ENCODE measurements around the gene SERPINB1.

SERPINB1 gene

DNA sequence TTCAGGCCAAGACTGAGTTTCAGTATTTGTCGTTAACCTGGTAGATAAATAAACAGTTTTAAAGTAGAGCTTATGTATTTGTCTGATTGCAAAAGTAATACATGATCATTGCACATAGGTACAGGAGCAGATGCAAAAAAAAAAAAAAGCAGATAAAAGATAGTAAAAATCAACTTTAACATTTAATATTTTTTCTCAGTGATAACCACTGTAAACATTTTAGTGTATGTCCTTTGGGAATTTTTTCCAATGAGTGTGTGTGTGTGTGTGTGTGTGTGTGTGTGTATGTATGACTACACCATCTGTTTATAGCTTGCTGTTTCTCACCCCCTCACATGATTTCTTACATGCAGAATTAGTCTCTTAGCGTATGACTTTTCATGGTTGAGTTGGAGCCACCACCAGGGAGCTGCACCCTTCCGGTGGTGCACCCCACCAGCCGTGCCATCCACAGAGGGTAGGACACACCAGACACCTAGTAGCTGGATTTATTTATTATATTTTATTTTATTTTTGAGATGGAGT, 50.2 kb downstream of the SERPINB1 start:
- Histone ChIP-seq H3K9me2 (replicated peaks; ENCODE audit: insufficient read depth, low read length) (no peaks in the 10 kb centered on the region), H3K4me2 (ENCODE audit: low read depth, low read length, poor library complexity, severe bottlenecking) (no peak overlapping the region), H3K79me2 (ENCODE audit: insufficient read depth, low read length) (peaks cover 5% of the 10 kb centered on the region; the same call in 1 of the 2 replicates), H3K4me3 (ENCODE audit: insufficient read depth, low read length, poor library complexity, severe bottlenecking) (no peak overlapping the region), H3K9ac (ENCODE audit: low read length) (no peak overlapping the region), H2AFZ (ENCODE audit: low read depth, low read length, severe bottlenecking) (no peak overlapping the region), H3K9me3 (ENCODE audit: insufficient read depth, low read length) (no peaks in the 10 kb centered on the region), H3F3A (ENCODE audit: insufficient read depth) (peaks cover 15% of the 10 kb centered on the region), H3K27me3 (ENCODE audit: low read length) (no peaks in the 10 kb centered on the region), H3K27ac (ENCODE audit: low read depth, low read length) (no peak overlapping the region), H3K36me3 (ENCODE audit: low read length) (no peaks in the 10 kb centered on the region), H4K20me1 (ENCODE audit: low read depth, low read length) (no peaks in the 10 kb centered on the region)
- TF ChIP-seq, protein P1, sequence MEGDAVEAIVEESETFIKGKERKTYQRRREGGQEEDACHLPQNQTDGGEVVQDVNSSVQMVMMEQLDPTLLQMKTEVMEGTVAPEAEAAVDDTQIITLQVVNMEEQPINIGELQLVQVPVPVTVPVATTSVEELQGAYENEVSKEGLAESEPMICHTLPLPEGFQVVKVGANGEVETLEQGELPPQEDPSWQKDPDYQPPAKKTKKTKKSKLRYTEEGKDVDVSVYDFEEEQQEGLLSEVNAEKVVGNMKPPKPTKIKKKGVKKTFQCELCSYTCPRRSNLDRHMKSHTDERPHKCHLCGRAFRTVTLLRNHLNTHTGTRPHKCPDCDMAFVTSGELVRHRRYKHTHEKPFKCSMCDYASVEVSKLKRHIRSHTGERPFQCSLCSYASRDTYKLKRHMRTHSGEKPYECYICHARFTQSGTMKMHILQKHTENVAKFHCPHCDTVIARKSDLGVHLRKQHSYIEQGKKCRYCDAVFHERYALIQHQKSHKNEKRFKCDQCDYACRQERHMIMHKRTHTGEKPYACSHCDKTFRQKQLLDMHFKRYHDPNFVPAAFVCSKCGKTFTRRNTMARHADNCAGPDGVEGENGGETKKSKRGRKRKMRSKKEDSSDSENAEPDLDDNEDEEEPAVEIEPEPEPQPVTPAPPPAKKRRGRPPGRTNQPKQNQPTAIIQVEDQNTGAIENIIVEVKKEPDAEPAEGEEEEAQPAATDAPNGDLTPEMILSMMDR (IDR thresholded peaks at IDR 0.05; ENCODE audit: insufficient read depth, low read length, poor library complexity, severe bottlenecking) = no peak
- no peak for TF ChIP-seq EZH2phosphoT487 (conservative IDR thresholded peaks at IDR 0.05; ENCODE audit: low read length)

DNA sequence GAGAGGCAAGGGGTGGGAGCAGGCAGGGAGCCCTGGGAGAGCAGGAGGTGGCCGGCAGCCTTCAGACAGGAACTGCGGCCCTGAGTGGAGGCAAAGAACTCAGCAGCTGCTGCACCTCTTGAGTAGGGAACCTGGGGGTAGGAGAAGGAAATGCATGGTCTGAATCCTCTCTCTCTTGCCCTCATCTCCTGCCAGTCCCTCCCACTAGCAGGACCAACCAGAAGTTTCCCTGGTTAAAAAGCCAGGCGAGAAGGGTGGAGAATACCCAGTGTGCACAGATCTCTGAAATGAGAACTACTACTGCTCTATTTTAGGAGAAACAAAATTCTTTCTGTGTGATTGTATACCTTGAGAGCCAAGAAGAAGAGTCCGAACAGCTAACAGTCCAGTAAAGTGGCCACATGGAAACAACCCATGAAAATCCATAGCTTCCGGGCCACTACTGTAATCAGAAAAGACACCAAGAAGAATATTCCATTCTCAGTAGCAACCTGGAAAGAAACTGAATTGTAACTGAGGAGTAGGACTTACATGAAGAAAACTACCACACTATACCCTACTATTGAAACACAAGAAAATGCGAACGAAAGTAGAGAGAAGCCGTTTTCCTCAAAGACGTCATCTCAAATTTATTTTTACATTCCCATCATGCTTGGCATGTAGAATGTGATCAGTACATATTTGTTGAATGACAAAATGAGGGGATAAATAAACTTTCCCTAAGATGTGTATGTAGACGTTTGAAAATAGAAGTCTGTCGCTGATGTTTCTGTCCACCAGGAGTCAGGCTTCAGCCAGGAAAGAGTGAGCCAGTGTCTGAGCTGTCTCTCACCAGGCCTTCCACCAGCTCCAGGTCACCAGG, 50.8 kb downstream of the SERPINB1 start:
- H2AFZ ChIP-seq (ENCODE audit: low read depth, low read length, severe bottlenecking) = no peak overlapping the region
- H3K4me2 ChIP-seq (ENCODE audit: low read depth, low read length, poor library complexity, severe bottlenecking) = no peak overlapping the region
- no peaks in the 10 kb centered on the region for H3K36me3 ChIP-seq (ENCODE audit: low read length)
- H3K9me2 ChIP-seq (replicated peaks; ENCODE audit: insufficient read depth, low read length) = no peaks in the 10 kb centered on the region
- H3K9me3 ChIP-seq (ENCODE audit: insufficient read depth, low read length) = no peaks in the 10 kb centered on the region
- no peak overlapping the region for H3K9ac ChIP-seq (ENCODE audit: low read length)
- H3K79me2 ChIP-seq (ENCODE audit: insufficient read depth, low read length) = peaks cover 10% of the 10 kb centered on the region; the same call in 1 of the 2 replicates
- H3K4me3 ChIP-seq (ENCODE audit: insufficient read depth, low read length, poor library complexity, severe bottlenecking) = no peak overlapping the region
- peaks cover 15% of the 10 kb centered on the region for H3F3A ChIP-seq (ENCODE audit: insufficient read depth)
- H4K20me1 ChIP-seq (ENCODE audit: low read depth, low read length) = no peaks in the 10 kb centered on the region
- H3K27ac ChIP-seq (ENCODE audit: low read depth, low read length) = no peak overlapping the region
- no peaks in the 10 kb centered on the region for H3K27me3 ChIP-seq (ENCODE audit: low read length)
- TF ChIP-seq, protein P1 (IDR thresholded peaks at IDR 0.05; ENCODE audit: insufficient read depth, low read length, poor library complexity, severe bottlenecking) = peak; percentile 84
- no peak for TF ChIP-seq EZH2phosphoT487 (conservative IDR thresholded peaks at IDR 0.05; ENCODE audit: low read length)

DNA sequence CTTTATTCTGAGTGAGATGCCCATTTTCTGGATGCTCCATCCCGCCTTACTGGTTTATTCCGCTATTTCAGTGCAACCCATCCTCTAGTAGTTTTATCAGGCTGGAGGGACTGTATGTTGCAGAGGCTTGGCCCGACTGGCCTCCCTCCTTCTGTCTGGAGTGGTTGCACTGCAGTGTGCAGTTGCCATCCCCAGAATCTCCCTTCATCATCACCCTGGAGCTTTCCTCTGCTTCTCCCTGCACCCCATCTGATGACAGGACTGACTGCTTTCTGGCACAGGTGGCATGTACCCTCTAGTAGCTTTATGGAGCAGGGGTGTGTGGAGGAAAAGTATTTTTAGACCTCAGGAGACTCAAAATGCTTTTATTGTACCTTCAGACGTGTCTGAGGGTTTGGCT, 55.4 kb downstream of the SERPINB1 start:
- peaks cover 15% of the 10 kb centered on the region for H3F3A ChIP-seq (ENCODE audit: insufficient read depth)
- H3K4me3 ChIP-seq (ENCODE audit: insufficient read depth, low read length, poor library complexity, severe bottlenecking) = no peak overlapping the region
- H3K9ac ChIP-seq (ENCODE audit: low read length) = no peak overlapping the region
- TF ChIP-seq, protein P1 (IDR thresholded peaks at IDR 0.05; ENCODE audit: insufficient read depth, low read length, poor library complexity, severe bottlenecking) = no peak
- TF ChIP-seq EZH2phosphoT487 (conservative IDR thresholded peaks at IDR 0.05; ENCODE audit: low read length) = no peak
- H3K4me2 ChIP-seq (ENCODE audit: low read depth, low read length, poor library complexity, severe bottlenecking) = no peak overlapping the region
- H4K20me1 ChIP-seq (ENCODE audit: low read depth, low read length) = no peaks in the 10 kb centered on the region; the same call in 1 of the 2 replicates
- no peaks in the 10 kb centered on the region for H3K9me2 ChIP-seq (replicated peaks; ENCODE audit: insufficient read depth, low read length)
- no peak overlapping the region for H3K27ac ChIP-seq (ENCODE audit: low read depth, low read length)
- peaks cover 42% of the 10 kb centered on the region for H3K79me2 ChIP-seq (ENCODE audit: insufficient read depth, low read length)
- no peak overlapping the region for H2AFZ ChIP-seq (ENCODE audit: low read depth, low read length, severe bottlenecking)
- H3K27me3 ChIP-seq (ENCODE audit: low read length) = no peaks in the 10 kb centered on the region
- H3K9me3 ChIP-seq (ENCODE audit: insufficient read depth, low read length) = no peaks in the 10 kb centered on the region
- peaks cover 10% of the 10 kb centered on the region; the same call in 1 of the 2 replicates for H3K36me3 ChIP-seq (ENCODE audit: low read length)

Data from SU-DHL-6 (cell line).